Mammary epithelial cell (primary cell): ENCODE data around the gene KDM7A.

Experiments used
- CTCF ChIP-seq, 2 donors: IDR thresholded peaks in 1 of 2; conservative IDR thresholded peaks in 1 of 2; 2 replicates each; pipeline ENCODE4 v1.5.1; 2011 to 2012; ENCODE audit warnings: inconsistent platforms in 2 of 2, low read length in 2 of 2, mild to moderate bottlenecking in 2 of 2, control low read depth in 1 of 2, low read depth in 1 of 2; ENCODE audit not compliant: insufficient read depth in 1 of 2; ENCODE audit errors: extremely low read depth in 1 of 2
- EZH2 ChIP-seq: IDR thresholded peaks from 2 replicates; pipeline ENCODE4 v1.6.1; 2012; ENCODE audit warnings: low read length, inconsistent platforms, borderline replicate concordance

GRCh38 chr7:140159497-140159896 is 17.3 kb downstream of the KDM7A start:
- no peak for TF ChIP-seq CTCF (conservative IDR thresholded peaks at IDR 0.05 in 1 of 2, IDR thresholded peaks at IDR 0.05 in 1 of 2; ENCODE audit: extremely low read depth in 1 of 2, insufficient read depth in 1 of 2, low read depth in 1 of 2, low read length in 2 of 2)
- TF ChIP-seq EZH2 = no peak
